Activated T-helper 17 cell treated with anti-CD3 and anti-CD28 coated beads, Interleukin-2, amount 50 U/mL, for 72 hours (primary cell): Measurements from ENCODE around the gene CEP350. TPM values are rescaled to one million over a fixed set of nuclear protein-coding genes. Genes with fewer than 3 reads are reported as not detected.

Experiments used
- ATAC-seq: fragments of 150-1000 bp; cut with Tn5 transposase; replicated peaks from 2 replicates; pipeline ENCODE4 v1.10.0; 2021; ENCODE audit warnings: mild to moderate bottlenecking, moderate library complexity
- H3K27ac Mint-ChIP-seq: one replicate; pipeline ENCODE4 v1.8.0; 2022; ENCODE audit warnings: mixed read lengths
- H3K27me3 Mint-ChIP-seq: one replicate; pipeline ENCODE4 v1.8.0; 2022; ENCODE audit warnings: mixed read lengths
- H3K36me3 Mint-ChIP-seq: one replicate; pipeline ENCODE4 v1.8.0; 2022; ENCODE audit warnings: low read depth, mild to moderate bottlenecking, mixed read lengths
- H3K4me1 Mint-ChIP-seq: one replicate; pipeline ENCODE4 v1.8.0; 2022; ENCODE audit warnings: mixed read lengths
- H3K4me3 Mint-ChIP-seq: one replicate; pipeline ENCODE4 v1.8.0; 2022; ENCODE audit warnings: mild to moderate bottlenecking, mixed read lengths
- H3K9me3 Mint-ChIP-seq: one replicate; pipeline ENCODE4 v1.8.0; 2022; ENCODE audit warnings: mixed read lengths
- total RNA-seq, 2 donors: library from RNA; stranded (reverse); gene quantifications; one replicate each; pipeline ENCODE4 v1.2.3, GENCODE V29; 2022

Gene CEP350
- total RNA-seq, 2 donors from 2014 or later = 52.6 to 61.6 TPM

DNA sequence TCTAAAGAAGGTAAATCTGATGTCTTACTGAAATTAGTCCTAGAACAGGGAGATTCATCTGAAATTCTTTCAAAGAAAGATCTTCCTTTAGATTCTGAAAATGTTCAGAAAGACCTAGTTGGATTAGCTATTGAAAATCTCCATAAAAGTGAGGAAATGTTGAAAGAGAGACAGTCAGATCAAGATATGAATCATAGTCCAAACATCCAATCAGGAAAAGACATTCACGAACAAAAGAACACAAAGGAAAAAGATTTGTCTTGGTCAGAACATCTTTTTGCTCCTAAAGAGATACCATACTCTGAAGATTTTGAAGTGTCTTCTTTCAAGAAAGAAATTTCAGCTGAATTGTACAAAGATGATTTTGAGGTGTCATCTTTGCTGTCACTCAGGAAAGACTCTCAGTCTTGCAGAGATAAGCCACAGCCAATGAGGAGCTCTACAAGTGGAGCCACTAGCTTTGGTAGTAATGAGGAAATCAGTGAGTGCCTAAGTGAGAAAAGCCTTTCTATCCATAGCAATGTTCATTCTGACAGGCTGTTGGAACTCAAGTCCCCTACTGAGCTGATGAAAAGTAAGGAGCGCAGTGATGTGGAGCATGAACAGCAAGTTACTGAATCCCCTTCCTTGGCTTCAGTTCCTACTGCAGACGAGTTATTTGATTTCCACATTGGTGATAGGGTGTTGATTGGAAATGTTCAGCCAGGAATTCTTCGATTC lies 138.5 kb downstream of the CEP350 start:
- H3K4me1 Mint-ChIP-seq = no peaks in the 10 kb centered on the region
- H3K9me3 Mint-ChIP-seq = no peaks in the 10 kb centered on the region
- H3K27ac Mint-ChIP-seq = peak overlapping the region; percentile 58
- no peaks in the 10 kb centered on the region for H3K27me3 Mint-ChIP-seq
- no peak for ATAC-seq
- H3K4me3 Mint-ChIP-seq = no peak overlapping the region
- peaks cover 97% of the 10 kb centered on the region for H3K36me3 Mint-ChIP-seq

GRCh38 chr1:180094705-180095295 lies 140.2 kb downstream of the CEP350 start:
- Mint-ChIP-seq H3K9me3 (no peaks in the 10 kb centered on the region), H3K27me3 (no peaks in the 10 kb centered on the region), H3K27ac (no peak overlapping the region), H3K36me3 (peaks cover 94% of the 10 kb centered on the region), H3K4me3 (no peak overlapping the region), H3K4me1 (no peaks in the 10 kb centered on the region)
- no peak for ATAC-seq

DNA sequence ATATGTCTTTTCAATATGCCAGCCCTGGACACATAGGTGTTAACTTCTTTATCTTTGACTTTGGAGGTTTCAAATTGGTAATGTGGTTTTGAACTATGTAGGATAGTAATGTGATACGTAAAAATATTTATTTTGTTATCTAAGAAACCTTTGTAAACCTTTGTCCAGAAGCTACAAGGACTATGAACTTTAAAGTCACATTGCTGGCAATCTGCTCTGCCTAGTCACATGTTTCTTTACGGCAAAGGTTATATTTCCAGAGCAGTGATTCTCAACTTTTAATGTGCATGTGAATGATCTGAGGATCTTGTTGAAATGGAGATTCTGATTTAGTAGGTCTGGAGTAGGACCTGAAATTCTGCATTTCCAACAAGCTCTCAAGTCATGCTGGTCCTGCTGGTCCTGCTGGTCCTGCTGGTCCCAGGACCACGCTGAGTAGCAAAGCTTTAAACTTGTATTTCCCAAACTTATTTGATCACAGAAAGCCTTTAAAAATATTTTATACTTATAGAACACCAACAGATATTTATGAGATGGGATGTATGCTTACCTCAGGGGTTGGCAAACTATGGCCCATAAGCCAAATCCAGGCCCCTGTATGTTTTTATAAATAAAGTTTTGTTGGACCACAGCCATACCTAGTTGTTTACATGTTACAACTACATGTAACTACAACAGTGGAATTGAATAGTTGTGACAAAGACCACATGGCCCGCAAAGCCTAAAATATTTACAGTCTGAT lies 142.1 kb downstream of the CEP350 start:
- Mint-ChIP-seq H3K4me1 (no peaks in the 10 kb centered on the region), H3K36me3 (peaks cover 94% of the 10 kb centered on the region), H3K4me3 (no peak overlapping the region), H3K9me3 (no peaks in the 10 kb centered on the region), H3K27me3 (no peaks in the 10 kb centered on the region), H3K27ac (no peak overlapping the region)
- no peak for ATAC-seq

DNA sequence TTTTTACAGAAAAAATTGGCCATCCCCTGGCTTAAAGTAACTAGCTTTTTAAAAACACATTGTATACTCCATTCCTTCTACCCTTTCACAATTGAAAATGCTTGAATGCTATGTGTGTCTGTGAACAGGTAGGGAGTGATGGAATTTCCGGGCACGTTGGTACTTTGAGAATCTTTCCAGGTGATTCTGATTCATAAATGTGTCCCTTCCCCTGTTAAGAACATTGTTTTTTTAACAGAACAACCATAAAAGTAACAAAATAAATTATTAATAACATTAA lies 142.7 kb downstream of the CEP350 start:
- H3K4me1 Mint-ChIP-seq = no peaks in the 10 kb centered on the region
- H3K4me3 Mint-ChIP-seq = no peak overlapping the region
- peaks cover 91% of the 10 kb centered on the region for H3K36me3 Mint-ChIP-seq
- no peak overlapping the region for H3K27ac Mint-ChIP-seq
- no peaks in the 10 kb centered on the region for H3K9me3 Mint-ChIP-seq
- ATAC-seq = no peak
- H3K27me3 Mint-ChIP-seq = no peaks in the 10 kb centered on the region

DNA sequence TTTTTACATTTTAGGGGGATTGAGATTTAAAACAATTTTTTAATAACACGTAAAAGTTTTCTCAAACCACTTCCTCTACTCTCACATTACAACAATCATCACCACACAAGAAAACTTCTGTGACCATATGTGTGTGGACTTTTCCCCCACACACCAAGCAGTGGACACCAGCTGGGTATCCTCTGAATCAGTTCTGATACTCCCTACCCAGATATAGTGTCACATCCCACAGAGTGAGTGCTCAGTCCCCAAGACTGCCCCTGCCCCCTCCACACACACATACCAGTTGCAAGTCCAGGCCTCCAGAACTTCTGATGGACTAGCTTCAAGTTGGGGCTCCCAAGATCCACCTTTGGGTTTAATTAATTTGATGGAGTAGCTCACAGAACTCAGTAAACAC lies 146.8 kb downstream of the CEP350 start:
- no peak overlapping the region for H3K4me3 Mint-ChIP-seq
- H3K36me3 Mint-ChIP-seq = peaks cover 85% of the 10 kb centered on the region
- no peak for ATAC-seq
- H3K4me1 Mint-ChIP-seq = no peaks in the 10 kb centered on the region
- no peaks in the 10 kb centered on the region for H3K27me3 Mint-ChIP-seq
- H3K9me3 Mint-ChIP-seq = no peaks in the 10 kb centered on the region
- H3K27ac Mint-ChIP-seq = no peak overlapping the region

DNA sequence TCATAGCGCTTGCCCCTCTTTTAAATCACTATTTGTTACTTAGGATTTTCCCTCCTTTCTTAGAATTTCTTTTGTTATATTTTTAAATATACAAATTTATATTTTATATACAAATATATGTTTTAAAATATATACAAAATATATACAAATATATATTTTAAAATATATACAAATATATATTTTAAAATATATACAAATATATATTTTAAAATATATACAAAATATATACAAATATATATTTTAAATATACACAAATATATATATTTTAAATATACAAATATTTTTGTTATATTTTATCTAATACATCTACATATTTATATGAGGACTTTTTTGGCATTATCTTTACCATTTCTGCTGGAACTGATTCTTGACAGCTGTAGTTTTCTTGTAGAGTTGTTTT lies 149.2 kb downstream of the CEP350 start:
- H3K4me3 Mint-ChIP-seq = no peak overlapping the region
- no peak for ATAC-seq
- H3K27ac Mint-ChIP-seq = no peak overlapping the region
- peaks cover 88% of the 10 kb centered on the region for H3K36me3 Mint-ChIP-seq
- H3K9me3 Mint-ChIP-seq = no peaks in the 10 kb centered on the region
- no peaks in the 10 kb centered on the region for H3K4me1 Mint-ChIP-seq
- no peaks in the 10 kb centered on the region for H3K27me3 Mint-ChIP-seq

- H3K9me3 Mint-ChIP-seq = no peaks in the 10 kb centered on the region
- H3K4me1 Mint-ChIP-seq = no peaks in the 10 kb centered on the region
- no peak overlapping the region for H3K27ac Mint-ChIP-seq
- peaks cover 71% of the 10 kb centered on the region for H3K36me3 Mint-ChIP-seq
- ATAC-seq = no peak
- H3K27me3 Mint-ChIP-seq = no peaks in the 10 kb centered on the region
- no peak overlapping the region for H3K4me3 Mint-ChIP-seq
Observed at GRCh38 chr1:180112091-180112490, 157.5 kb downstream of the CEP350 start.

DNA sequence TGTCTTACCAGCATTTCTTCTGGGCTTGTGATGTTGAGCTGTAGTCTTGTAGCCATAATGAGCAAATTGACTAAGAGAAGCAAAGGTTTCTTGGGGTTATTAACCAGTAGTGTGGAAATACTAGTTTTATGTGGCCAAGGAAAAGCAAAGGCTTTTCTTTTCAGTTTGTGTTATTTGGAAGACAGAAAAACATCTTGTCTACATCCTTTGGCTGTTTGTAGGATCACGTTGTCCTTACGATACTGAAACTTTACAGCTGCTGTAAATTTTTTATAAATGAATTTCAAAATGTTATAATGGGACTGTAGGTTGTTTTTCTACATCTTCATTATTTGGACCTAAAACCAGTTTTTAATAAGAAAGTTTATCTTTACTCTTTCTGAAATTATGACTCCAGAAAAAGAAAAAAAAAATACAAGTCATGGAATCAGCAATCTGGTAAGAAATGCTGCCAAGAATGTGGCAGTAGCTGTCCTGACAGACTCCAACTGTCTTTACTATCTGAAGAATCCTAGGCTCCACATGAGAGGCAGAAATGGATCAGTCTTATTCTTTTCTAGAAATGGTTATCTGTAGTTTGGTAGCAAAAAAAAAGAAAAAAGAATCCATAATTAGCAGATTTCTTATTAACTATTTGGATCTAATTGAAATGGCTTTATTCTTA lies 158.5 kb downstream of the CEP350 start:
- Mint-ChIP-seq H3K9me3 (no peaks in the 10 kb centered on the region), H3K4me1 (no peaks in the 10 kb centered on the region), H3K27ac (no peak overlapping the region), H3K4me3 (no peak overlapping the region), H3K36me3 (peaks cover 61% of the 10 kb centered on the region), H3K27me3 (no peaks in the 10 kb centered on the region)
- ATAC-seq = no peak

DNA sequence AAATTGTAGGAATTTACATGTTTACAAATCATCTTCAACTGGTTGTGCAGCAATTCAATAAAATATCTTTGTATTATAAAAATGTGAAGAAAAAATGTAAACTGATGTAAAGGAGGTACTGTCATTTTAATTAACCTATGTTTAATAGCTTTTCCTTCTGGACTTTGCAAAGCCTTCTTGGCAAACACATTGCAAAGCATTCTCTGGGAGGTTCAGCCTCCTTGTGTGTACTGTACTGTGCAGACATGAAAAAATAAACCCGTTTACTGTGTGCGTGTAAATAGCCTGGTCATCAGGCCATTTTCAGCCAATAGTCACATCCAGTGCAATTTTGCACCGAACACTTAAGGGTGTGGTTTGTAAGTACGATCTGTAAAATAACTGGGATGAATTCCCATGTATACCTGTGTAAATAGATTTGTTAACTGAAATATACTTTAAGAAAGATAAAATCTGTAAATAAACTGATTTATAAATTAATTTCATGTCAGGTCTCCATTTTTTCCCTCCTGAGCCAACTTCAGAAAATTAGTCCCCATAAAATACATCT lies 159.9 kb downstream of the CEP350 start:
- Mint-ChIP-seq H3K27ac (no peak overlapping the region), H3K36me3 (peaks cover 47% of the 10 kb centered on the region), H3K9me3 (no peaks in the 10 kb centered on the region), H3K27me3 (no peaks in the 10 kb centered on the region), H3K4me3 (no peak overlapping the region), H3K4me1 (no peaks in the 10 kb centered on the region)
- ATAC-seq = no peak

GRCh38 chr1:180116964-180117763 lies 162.6 kb downstream of the CEP350 start:
- H3K4me3 Mint-ChIP-seq = no peak overlapping the region
- no peak for ATAC-seq
- no peak overlapping the region for H3K27ac Mint-ChIP-seq
- H3K27me3 Mint-ChIP-seq = no peaks in the 10 kb centered on the region
- H3K9me3 Mint-ChIP-seq = no peaks in the 10 kb centered on the region
- H3K36me3 Mint-ChIP-seq = peaks cover 20% of the 10 kb centered on the region
- H3K4me1 Mint-ChIP-seq = no peaks in the 10 kb centered on the region

DNA sequence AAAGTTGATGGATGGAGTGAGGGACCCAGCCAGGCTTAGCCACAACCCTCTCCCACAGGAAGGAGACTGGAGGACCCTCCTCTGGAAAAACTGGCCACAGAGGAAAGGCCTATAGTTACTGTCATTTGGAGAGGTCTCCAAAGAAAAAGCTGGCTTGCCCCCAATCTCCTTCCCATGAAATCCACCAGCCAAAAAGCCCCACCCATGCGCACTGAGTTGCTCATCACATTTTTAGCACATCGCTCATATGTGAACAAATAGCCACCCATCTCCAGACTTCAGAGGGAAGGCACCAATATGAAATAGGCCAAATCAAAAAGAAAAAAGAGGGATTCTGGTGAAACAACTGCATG lies 163.1 kb downstream of the CEP350 start:
- Mint-ChIP-seq H3K4me1 (no peaks in the 10 kb centered on the region), H3K36me3 (peaks cover 14% of the 10 kb centered on the region), H3K27ac (no peak overlapping the region), H3K27me3 (no peaks in the 10 kb centered on the region), H3K4me3 (no peak overlapping the region), H3K9me3 (no peaks in the 10 kb centered on the region)
- ATAC-seq = no peak

DNA sequence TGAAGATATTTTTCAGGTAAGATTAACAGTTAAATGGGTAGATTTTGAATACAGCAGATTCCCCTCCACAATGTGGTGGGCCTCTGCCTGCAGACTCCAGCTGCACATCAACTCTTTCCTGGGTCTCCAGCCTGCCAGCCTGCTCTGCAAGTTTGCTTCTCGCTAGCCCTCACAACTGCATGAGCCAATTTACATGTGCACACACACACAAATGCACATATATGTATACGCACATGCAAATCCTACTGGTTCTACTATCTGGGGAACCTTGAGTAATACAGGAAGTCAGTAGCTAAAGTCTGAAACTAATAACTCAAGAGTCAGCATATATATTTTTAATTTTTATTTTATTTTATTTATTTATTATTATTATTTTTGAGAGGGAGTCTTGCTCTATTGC lies 165.2 kb downstream of the CEP350 start:
- H3K27me3 Mint-ChIP-seq = no peaks in the 10 kb centered on the region
- ATAC-seq = no peak
- no peaks in the 10 kb centered on the region for H3K36me3 Mint-ChIP-seq
- H3K9me3 Mint-ChIP-seq = no peaks in the 10 kb centered on the region
- H3K4me1 Mint-ChIP-seq = no peaks in the 10 kb centered on the region
- no peak overlapping the region for H3K27ac Mint-ChIP-seq
- no peak overlapping the region for H3K4me3 Mint-ChIP-seq

DNA sequence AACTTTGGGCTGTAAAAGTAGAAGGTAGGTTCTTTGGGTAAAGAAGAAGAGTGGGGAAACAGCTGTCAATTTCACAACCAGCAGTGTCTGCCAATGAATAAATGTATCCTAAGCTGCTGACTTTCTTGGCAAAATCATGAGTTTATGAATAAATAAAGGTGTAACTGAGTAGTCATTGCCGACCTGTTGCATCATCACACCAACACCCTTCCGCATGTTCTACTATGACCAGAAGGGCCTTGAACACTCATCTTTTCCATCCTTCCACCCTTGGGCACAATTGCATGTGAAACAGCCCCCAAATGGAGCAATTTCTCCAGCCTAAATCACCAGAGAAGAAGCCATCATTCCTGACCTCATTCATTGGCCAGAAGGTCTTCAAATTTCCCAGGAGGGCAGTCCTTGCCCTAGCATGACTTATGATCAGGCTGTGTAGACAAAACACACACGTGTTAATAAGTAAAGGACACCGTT lies 168.9 kb downstream of the CEP350 start:
- Mint-ChIP-seq H3K27ac (no peak overlapping the region), H3K9me3 (no peaks in the 10 kb centered on the region), H3K36me3 (no peaks in the 10 kb centered on the region), H3K4me3 (no peak overlapping the region), H3K4me1 (no peaks in the 10 kb centered on the region), H3K27me3 (no peaks in the 10 kb centered on the region)
- no peak for ATAC-seq

DNA sequence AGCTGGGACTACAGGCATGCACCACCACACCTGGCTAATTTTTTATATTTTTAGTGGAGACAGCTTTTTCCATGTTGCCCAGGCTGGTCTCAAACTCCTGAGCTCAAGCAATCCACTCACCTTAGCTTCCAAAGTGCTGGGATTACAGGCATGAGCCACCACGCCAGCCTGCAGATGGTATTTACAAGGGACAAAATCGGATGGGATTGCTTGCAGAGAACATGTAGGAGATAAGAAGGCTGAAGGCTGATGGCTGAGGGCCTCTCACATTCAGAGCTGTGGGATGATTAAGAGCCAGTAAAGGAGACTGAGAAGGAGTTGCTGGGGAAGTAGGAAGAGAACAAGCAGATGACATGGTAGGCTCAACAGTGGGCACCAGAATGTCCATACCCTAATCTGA lies 176.0 kb downstream of the CEP350 start:
- Mint-ChIP-seq H3K9me3 (no peaks in the 10 kb centered on the region), H3K27ac (no peak overlapping the region), H3K4me1 (peaks cover 5% of the 10 kb centered on the region), H3K36me3 (no peaks in the 10 kb centered on the region), H3K4me3 (no peak overlapping the region), H3K27me3 (peaks cover 24% of the 10 kb centered on the region)
- no peak for ATAC-seq
